Fibroblast of villous mesenchyme (primary cell): ENCODE measurements around the gene BCAN. TPM values are rescaled to one million over a fixed set of nuclear protein-coding genes. Genes with fewer than 3 reads are reported as not detected.
"Not testable (repeated sequence)": the region's sequence is repeated elsewhere in the genome, so short reads cannot be mapped to it uniquely, and the experiment has no call there.

Experiments used
- DNase-seq: peaks from one replicate; pipeline ENCODE4 v3.0.0-alpha.2; 2010; ENCODE audit warnings: low read depth
- H3K4me3 ChIP-seq: 2 replicates; pipeline ENCODE4 v1.5.1; 2011; ENCODE audit warnings: low read depth, mild to moderate bottlenecking, low read length
- total RNA-seq: library from RNA; depleted of rRNA; stranded (reverse); fragments of >200 nt; gene quantifications from 2 replicates; pipeline ENCODE4 v1.2.3, GENCODE V29; 2012
- TF ChIP-seq, protein P1 (sequence below): IDR thresholded peaks from 2 replicates; pipeline ENCODE4 v1.5.1; 2012; ENCODE audit warnings: low read depth, mild to moderate bottlenecking, low read length; ENCODE audit not compliant: insufficient read depth

BCAN gene
- total RNA-seq, 1 donor, result not detected

GRCh38 chr1:156601892-156602291 lies 40.0 kb upstream of the BCAN start:
- peak overlapping the region; percentile 77 for H3K4me3 ChIP-seq
- TF ChIP-seq, protein P1, sequence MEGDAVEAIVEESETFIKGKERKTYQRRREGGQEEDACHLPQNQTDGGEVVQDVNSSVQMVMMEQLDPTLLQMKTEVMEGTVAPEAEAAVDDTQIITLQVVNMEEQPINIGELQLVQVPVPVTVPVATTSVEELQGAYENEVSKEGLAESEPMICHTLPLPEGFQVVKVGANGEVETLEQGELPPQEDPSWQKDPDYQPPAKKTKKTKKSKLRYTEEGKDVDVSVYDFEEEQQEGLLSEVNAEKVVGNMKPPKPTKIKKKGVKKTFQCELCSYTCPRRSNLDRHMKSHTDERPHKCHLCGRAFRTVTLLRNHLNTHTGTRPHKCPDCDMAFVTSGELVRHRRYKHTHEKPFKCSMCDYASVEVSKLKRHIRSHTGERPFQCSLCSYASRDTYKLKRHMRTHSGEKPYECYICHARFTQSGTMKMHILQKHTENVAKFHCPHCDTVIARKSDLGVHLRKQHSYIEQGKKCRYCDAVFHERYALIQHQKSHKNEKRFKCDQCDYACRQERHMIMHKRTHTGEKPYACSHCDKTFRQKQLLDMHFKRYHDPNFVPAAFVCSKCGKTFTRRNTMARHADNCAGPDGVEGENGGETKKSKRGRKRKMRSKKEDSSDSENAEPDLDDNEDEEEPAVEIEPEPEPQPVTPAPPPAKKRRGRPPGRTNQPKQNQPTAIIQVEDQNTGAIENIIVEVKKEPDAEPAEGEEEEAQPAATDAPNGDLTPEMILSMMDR, result no peak
- DNase-seq, result no peak

GRCh38 chr1:156602557-156602993 lies 39.3 kb upstream of the BCAN start:
- H3K4me3 ChIP-seq, result no peak overlapping the region
- TF ChIP-seq, protein P1, result peak; percentile 51
- no peak for DNase-seq

DNA sequence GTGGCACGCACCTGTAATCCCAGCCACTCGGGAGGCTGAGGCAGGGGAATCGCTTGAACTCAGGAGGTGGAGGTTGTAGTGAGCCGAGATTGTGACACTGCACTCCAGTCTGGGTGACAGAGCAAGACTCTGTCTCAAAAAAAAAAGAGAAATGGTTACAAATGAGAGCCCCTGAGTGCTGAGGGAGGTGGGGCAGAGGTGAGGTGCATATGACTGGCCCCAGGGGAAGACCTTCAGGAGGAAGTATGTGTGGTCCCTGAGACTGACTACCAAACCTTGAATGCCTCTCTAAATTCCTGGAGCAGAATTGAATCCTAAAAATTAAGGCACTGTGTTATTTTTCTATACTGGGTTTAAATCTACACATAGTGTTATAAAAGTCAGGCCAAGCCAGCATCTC lies 34.6 kb upstream of the BCAN start:
- H3K4me3 ChIP-seq, DNase-seq: not testable (repeated sequence)

GRCh38 chr1:156608036-156608674 lies 33.8 kb upstream of the BCAN start:
- peak; percentile 69 for DNase-seq
- TF ChIP-seq, protein P1, result peak; percentile 80
- H3K4me3 ChIP-seq, result no peak overlapping the region

DNA sequence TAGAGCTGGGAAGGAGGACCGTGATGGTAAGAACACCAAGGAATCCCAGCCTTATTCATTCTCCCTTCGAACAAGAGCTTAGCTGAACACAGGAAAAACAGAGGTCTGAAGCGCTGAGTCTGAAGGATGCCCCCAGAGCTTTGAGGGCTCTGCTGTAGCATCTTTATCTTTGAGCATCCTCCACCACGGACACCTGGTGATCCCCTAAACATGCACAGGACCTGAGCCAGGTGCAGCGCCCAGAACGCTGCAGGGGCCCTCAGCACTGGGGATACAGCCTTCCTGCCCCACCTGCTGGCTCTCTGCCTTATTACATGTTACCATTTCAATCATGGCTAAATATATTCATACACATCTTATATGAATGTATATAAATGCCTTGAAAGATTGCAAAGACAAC lies 32.9 kb upstream of the BCAN start:
- TF ChIP-seq, protein P1, result peak; percentile 62
- no peak overlapping the region for H3K4me3 ChIP-seq
- no peak for DNase-seq

DNA sequence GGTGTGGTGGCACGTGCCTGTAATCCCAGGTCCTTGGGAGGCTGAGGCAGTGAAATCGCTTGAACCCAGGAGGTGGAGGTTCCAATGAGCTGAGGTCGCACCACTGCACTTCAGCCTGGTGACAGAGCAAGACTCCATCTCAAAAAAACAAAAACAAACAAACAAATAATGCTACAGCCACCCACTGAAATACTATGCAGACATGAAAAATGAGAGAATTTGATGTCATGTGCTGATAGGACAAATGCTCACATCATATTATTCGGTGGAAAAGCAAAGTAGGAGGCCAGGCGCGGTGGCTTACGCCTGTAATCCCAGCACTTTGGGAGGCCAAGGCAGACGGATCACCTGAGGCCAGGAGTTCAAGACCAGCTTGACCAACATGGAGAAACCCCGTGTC lies 31.8 kb upstream of the BCAN start:
- DNase-seq, H3K4me3 ChIP-seq: not testable (repeated sequence)

DNA sequence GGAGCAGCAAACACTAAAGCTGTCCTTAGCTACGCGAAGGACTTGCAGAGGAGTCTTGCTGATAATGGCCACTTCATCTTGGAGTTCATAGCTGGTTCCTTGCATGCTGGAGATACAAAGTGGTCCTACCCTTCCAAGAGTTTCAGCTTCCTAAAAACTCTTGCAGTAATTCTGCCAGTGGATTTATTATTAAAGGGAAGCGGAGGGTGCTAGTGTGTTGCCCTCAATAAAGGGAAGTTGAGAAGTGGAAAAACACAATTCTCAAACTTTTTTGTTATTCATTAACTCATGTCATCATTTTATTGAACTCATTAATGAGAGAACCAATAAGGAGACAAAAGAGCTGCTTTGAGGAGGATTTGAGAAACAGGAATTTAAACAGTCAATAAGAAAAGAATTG lies 29.3 kb upstream of the BCAN start:
- TF ChIP-seq, protein P1, result no peak
- H3K4me3 ChIP-seq, result no peak overlapping the region
- no peak for DNase-seq

DNA sequence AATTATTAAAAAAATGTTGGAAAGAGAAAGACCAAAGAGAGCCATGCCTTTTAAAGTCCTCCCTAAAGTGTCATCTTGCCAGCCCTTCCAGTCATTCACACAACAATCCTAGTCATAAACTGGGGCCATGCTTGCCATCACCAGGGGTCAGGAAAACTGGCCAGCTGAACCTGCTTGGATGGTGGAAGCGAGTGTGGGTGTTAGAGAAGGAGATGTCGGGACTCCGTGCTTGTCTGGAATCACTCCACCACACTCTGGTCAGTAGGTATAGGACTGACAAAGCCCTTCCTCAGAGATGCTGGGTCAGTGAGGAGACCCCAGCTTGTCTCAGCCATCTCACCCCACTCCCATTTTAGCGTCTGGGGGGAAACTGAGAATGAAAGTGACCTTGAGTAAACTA lies 26.0 kb upstream of the BCAN start:
- DNase-seq, result peak; percentile 45
- H3K4me3 ChIP-seq, result peak overlapping the region; percentile 21
- TF ChIP-seq, protein P1, result no peak
